ENCODE data around the gene GABRG3. TPM values are rescaled to one million over a fixed set of nuclear protein-coding genes. Genes with fewer than 3 reads are reported as not detected.

The GABRG3 gene
- total RNA-seq, 1 experiment from 2014 or later: 0.15 TPM

- Histone ChIP-seq H2BK120ac (ENCODE audit: low read depth, low read length, poor library complexity, severe bottlenecking) (no peak overlapping the region), H3K23me2 (ENCODE audit: insufficient read length, low read depth, low read length, poor library complexity, severe bottlenecking) (no peaks in the 10 kb centered on the region), H3K79me2 (ENCODE audit: insufficient read depth, low read length) (no peaks in the 10 kb centered on the region), H2BK20ac (ENCODE audit: low read depth, low read length, poor library complexity, severe bottlenecking) (no peak overlapping the region), H3K79me1 (ENCODE audit: insufficient read depth, low read depth, low read length, poor library complexity, severe bottlenecking) (no peaks in the 10 kb centered on the region), H2AFZ (ENCODE audit: low read length) (no peak overlapping the region), H3T11ph (ENCODE audit: low read length) (no peak overlapping the region), H3K9me3 (ENCODE audit: control insufficient read depth, low read depth, low read length) (no peaks in the 10 kb centered on the region), H3K14ac (ENCODE audit: insufficient read depth, low read length) (no peak overlapping the region), H2BK12ac (ENCODE audit: insufficient read length, low read depth, low read length) (no peak overlapping the region), H3K27me3 (ENCODE audit: insufficient read depth, low read length) (no peaks in the 10 kb centered on the region), H3K56ac (ENCODE audit: insufficient read length, low read depth, low read length) (no peak overlapping the region), H3K18ac (ENCODE audit: insufficient read length, low read depth, low read length) (no peak overlapping the region), H4K20me1 (ENCODE audit: control insufficient read depth, insufficient read depth, insufficient read length) (no peaks in the 10 kb centered on the region), H3K4ac (ENCODE audit: low read depth, low read length) (no peak overlapping the region), H4K8ac (replicated peaks; ENCODE audit: insufficient read length, low read depth, low read length) (no peak overlapping the region), H3K27ac (ENCODE audit: insufficient read length, low read depth, low read length) (no peak overlapping the region), H2BK5ac (ENCODE audit: insufficient read length, low read length) (no peak overlapping the region), H3K4me2 (ENCODE audit: insufficient read depth, insufficient read length, low read length) (no peak overlapping the region), H4K91ac (ENCODE audit: insufficient read length, low read depth, low read length) (no peak overlapping the region), H3K9ac (ENCODE audit: extremely low read depth, insufficient read length, low read length) (no peak overlapping the region), H3K4me1 (ENCODE audit: insufficient read depth, low read length) (0 out of 2 replicates have a peak, but pooled peaks cover 2% of the 10 kb centered on the region), H4K5ac (ENCODE audit: insufficient read length, low read depth, low read length) (no peak overlapping the region), H3K23ac (ENCODE audit: insufficient read length, low read depth, low read length) (no peak overlapping the region), H2AK5ac (ENCODE audit: insufficient read length, low read length) (no peak overlapping the region), H2BK15ac (ENCODE audit: low read depth, low read length) (no peak overlapping the region)
- H3K27me3 Mint-ChIP-seq (ENCODE audit: low read depth): no peaks in the 10 kb centered on the region; the same call in 1 of the 2 replicates
- no peak overlapping the region for H3K4me3 Mint-ChIP-seq
- no peak overlapping the region for H3K27ac Mint-ChIP-seq
- H3K36me3 Mint-ChIP-seq (ENCODE audit: insufficient read depth in 1 of 3, low read depth in 3 of 3): no peaks in the 10 kb centered on the region
- WGBS (ENCODE audit: extremely low coverage, insufficient read length, low lambda C conversion rate): no CpG with 5 or more reads among the region's 5 CpGs
- TF ChIP-seq, protein P1, sequence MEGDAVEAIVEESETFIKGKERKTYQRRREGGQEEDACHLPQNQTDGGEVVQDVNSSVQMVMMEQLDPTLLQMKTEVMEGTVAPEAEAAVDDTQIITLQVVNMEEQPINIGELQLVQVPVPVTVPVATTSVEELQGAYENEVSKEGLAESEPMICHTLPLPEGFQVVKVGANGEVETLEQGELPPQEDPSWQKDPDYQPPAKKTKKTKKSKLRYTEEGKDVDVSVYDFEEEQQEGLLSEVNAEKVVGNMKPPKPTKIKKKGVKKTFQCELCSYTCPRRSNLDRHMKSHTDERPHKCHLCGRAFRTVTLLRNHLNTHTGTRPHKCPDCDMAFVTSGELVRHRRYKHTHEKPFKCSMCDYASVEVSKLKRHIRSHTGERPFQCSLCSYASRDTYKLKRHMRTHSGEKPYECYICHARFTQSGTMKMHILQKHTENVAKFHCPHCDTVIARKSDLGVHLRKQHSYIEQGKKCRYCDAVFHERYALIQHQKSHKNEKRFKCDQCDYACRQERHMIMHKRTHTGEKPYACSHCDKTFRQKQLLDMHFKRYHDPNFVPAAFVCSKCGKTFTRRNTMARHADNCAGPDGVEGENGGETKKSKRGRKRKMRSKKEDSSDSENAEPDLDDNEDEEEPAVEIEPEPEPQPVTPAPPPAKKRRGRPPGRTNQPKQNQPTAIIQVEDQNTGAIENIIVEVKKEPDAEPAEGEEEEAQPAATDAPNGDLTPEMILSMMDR (conservative IDR thresholded peaks at IDR 0.05): no peak
- H3K9me3 Mint-ChIP-seq: peaks cover 0 to 5% of the 10 kb centered on the region in 2 experiments; a peak in 2 of 5 replicates
- peaks cover 2 to 5% of the 10 kb centered on the region in 2 experiments; a peak in 3 of 4 replicates for H3K4me1 Mint-ChIP-seq
- DNase-seq: no peak
These were observed 479.0 kb downstream of the GABRG3 start for GRCh38 chr15:27449941-27450340.
